GM19438 (cell line): Measurements from ENCODE around the gene FBXW5.

Experiments
- ATAC-seq: cut with Tn5 transposase; IDR thresholded peaks from one replicate; pipeline ENCODE4 v1.9.1; 2021; ENCODE audit warnings: low read depth; ENCODE audit not compliant: unreplicated experiment

The FBXW5 gene

DNA sequence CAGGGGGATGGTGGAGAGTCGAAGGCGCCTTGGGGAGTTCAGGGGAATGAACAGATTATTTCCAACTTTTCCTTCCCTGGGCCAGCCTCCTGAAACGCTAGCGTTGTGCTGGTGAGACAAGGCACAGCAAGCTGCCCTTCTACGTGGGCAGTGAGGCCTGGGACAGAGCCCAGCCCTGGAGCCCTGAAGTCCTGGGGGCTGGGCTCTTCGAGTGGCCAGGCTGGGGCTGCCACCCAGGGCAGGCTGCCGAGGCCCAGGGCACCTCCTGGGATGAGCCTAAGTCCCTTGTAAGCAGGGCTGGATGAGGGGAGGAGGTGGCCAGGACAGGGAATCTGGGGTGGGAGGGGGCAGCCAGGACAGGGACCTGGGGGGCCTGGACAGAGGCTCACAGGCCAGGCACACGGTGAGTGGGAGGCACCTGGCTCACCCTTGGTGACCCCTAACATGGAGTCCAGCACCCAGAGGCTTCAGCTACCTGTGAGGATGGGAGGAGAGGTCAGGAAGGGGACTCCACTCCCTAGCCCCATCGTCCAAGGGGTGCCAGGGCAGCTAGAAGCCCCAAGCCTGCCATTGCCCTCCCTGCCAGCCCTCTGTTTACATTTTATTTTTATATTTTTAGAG, 6.2 kb upstream of the FBXW5 start:
- ATAC-seq: no peak

DNA sequence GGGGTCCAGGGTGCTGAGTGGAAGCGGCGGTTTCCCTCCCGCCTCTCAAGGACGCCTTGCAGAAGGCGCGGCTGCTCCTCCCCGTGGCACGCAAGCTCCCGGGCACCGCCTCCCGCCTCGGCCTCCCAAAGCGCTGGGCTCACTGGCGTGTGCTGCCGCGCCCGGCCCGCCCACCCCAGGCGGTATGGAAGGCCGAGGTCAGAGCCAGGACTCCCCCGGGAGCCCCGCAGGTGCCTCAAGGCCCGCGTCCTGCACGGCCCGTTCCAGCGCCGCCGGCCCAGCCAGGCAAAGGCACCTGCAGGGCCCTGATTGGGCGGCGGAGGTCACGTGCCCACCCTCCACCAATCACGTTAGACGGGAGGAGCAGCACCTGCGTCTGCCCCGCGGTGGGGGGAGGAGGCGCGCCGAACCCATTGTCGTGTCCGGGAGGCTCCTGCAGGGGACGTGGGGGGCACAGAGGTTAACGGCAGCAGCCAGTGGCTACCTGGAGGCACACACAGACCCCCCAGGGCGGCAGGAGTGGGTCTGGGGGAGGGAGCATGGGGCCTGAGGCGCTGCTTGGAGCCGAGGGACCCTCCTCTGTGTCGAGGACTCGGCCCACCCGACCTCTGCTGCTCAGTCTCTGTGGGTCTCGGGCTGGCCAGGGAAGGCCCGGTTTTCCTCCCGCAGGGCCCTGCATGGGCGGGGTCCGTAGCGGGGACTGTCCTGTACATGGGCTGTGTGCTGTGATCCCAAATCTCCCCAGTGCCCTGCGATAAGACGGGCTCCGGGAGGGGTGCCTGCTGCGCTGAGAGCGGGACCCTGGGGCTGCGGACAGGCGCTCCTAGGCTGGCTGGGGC, 5.5 kb upstream of the FBXW5 start:
- ATAC-seq: peak; percentile 81

DNA sequence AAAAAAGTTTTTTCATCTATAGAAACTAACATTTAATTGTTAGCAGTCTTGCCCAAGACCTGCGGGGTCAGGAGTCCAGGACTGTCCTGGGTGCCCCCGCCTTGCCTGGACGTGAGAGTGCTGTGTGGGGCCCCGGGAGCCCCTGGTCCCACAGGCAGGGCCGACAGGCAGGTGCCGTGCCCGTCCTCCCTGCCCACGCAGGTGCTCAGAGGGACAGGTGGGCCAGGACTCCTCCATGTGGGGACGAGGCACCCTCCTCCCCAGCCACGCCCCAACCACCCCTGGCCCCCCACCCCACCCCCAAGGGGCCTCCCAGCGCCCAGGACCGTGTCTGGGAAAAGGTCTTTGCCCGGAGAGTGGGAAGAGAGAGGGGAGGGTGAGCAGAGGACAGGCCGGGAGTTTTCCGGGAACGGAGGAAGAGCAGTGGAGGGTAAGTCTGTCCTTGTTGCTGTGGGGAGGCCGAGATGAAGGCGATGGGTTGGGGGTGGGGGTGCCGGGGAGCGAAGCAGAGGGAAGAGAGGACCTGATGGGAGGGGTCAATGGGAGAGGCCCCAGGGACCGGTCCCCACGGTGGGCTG, 4.8 kb upstream of the FBXW5 start:
- no peak for ATAC-seq

DNA sequence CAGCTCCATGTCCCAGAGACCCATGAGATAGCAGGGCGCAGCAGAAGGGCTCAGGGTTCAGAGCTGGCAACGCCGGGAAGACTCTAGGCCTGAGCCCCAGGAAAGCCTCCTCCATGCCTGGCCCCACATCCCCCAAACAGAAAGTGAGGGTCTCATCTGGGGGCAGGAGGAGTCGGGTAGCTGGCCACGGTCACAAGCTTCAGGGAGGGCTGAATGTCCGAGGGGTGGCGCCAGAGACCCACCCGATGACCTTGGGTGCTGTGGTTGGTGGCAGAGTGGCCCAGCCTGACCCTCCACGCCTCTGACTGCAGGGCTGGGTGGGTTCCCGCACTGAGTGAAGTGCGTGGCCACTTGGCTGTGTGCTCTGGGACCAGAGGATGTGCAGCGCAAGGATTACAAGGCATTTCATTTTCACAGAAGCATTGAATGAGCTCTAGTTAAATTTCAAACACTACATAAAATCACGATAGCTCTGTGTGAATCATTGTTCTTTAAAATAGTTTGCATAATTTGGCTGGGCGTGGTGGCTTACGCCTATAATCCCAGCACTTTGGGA, 3.5 kb upstream of the FBXW5 start:
- ATAC-seq: no peak

DNA sequence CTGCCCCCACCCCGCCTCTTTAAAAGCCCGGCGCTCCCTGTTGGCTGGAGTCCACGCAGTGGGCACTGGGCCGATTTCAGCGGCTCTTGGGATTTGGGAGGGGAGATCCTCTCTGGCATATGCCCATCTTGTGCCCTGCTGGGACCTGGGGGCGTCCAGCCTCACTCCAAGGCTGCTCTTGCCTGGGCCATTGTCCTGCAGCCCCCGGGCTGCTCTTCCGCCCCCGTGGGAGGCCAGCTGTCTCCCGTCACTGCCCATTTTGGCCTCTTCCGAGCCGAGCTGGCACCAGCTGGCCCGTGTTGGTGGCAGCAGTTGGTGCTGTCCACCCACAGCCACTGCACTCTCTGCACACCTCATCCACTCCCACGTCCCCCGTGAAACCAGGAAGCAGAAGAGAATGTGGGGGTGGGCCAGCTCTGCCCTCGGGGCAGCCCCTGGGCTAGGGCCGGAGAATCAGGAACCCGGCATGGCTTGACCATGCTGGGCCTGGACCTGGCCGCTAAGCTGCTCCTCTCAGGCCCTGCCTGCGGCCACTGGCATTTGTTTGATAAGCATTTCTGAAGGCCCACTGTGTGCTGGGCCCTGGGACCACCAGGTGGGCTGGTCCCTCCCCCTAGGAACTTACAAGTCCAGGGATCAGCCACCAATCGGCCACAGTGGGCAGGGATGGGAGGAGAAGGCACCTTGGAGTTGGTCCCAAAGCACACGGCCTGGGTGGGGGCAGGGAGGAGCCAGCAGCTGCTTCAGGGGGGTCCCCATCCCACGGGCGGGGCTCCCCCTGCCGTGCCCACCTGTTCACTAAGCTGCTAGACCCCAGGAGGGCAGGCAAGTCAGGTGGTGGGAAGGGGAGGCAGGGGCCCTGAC, 2.7 kb upstream of the FBXW5 start:
- ATAC-seq: no peak

DNA sequence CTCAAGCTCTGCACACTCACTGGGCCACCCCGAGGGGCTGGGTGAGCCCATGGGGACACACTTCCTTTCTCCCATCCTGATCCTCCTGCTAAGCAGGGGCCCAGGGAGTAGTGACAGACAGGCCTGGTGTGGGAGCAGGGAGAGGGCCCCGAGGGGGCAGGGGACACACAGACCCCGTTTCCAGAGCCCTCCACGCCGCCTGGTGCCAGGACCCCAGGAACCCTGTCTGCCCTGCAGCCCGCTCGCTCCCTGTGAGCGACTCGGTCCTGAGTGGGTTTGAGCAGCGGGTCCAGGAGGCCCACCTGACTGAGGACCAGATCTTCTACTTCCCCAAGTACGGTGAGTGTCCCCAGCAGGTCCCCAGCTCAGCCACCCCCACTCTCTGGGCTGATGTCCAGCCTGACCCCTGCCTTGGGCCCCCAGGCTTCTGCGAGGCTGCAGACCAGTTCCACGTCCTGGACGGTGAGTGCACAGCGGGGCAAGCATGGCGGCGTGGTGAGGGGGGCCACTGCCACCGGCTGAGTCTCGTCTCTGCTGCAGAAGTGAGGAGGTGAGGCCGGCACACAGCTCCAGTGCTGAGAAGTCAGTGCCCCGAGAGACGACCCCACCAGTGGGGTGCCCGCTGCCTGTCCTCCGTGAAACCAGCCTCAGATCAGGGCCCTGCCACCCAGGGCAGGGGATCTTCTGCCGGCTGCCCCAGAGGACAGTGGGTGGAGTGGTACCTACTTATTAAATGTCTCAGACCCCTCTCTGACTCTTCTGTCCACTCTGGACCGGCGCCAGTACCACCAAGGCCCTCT, 1.9 kb upstream of the FBXW5 start:
- ATAC-seq: no peak

DNA sequence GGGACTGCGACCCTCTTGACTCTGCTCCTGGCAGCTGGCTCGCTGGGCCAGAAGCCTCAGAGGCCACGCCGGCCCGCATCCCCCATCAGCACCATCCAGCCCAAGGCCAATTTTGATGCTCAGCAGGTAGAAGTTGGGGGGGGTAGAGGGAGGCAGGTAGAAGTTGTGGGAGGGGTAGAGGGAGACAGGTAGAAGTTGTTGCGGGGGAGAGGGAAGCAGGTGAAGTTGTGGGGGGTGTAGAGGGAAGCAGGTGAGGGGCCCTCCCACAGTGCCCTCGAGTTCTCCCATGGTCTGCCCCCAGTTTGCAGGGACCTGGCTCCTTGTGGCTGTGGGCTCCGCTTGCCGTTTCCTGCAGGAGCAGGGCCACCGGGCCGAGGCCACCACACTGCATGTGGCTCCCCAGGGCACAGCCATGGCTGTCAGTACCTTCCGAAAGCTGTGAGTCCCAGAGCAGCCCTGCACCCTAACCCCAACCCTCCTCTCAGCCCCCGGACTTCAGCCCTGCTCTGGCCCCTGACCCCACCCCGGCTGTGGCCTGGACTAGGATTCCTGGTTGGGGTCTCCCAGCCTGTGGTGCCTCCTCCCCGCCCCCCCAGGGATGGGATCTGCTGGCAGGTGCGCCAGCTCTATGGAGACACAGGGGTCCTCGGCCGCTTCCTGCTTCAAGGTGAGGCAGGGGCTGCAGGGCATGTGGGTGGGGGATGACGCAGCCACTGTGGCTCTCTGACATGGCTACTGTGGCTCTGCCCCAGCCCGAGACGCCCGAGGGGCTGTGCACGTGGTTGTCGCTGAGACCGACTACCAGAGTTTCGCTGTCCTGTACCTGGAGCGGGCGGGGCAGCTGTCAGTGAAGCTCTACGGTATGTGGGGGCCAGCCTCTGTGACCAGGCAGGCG, 1.0 kb upstream of the FBXW5 start:
- ATAC-seq: no peak

DNA sequence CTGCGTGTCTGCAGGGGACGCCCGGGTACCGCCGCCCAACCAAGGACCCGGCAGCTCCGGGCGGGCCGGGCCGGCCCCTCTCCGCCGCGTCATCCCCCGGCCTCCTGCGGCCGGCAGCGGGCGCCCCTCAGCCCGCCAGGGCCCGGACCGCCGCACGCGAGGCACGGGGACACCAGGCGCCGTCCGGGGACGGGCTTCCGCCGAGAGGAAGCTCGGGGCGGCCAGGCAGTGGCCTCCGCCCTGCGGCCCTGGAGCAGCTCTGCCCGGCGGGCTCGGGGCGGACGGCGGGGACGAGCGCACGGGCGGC, 373 bp downstream of the FBXW5 start:
- peak; percentile 30 for ATAC-seq

DNA sequence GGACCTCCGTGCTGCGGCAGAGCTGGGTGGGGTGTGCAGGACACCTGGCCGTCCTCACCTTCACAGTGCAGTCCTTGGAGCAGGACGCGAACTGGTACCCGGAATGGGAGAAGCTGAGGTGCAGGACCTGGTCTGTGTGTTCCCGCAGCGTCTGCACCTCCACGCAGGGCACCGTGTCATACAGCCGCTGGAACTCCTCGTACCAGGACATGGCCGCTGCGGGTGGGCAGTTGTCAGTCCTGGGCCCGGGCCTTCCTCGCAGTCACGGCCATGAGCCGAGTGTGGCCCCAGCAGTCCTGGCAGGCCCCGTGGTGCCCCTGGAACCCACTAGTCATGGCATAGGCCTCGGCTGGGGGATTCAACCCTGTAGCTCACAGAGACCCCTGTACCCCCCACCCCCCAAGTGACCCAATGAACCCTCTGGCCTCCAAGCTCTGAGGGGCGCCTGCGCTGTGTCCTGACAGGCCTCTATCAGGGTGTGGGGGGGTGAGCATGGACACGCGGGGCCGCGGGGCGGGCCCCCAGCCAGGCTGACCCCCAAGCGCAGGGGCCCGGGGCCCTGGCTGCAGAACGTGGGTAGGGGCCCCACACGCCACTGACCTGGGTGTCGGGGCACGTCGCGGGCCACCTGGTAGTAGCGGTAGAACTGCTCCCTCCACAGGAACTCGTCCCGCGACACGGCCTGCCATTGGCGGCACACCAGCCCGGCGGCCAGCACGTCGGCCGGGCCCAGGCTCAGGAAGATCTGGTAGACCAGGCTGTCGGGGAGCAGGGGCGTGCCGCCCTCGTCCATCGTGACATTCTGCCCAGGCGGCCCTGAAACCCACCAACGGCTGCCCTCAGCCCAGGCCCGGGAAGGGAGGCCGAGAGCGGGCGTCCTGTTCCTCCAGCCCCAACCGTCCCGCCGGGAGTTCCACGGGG, 987 bp downstream of the FBXW5 start:
- ATAC-seq: peak; percentile 22

DNA sequence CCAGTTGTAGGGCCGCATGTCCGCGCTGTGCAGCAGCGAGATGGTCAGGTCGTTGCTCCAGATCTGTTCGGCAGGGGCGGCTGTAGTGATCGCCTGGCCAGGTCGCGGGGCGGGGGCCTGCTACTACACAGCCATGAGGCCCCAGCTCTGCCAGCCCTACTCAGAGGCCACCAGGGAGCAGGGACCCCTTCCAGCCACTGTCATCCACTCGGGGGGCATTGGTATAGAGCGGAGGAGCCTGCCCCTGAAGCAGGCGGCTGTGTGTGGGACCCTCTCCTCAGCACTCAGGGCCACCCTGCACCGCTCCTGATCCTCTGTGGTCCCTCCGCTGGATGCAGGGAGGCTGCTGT, 1.7 kb downstream of the FBXW5 start:
- no peak for ATAC-seq

DNA sequence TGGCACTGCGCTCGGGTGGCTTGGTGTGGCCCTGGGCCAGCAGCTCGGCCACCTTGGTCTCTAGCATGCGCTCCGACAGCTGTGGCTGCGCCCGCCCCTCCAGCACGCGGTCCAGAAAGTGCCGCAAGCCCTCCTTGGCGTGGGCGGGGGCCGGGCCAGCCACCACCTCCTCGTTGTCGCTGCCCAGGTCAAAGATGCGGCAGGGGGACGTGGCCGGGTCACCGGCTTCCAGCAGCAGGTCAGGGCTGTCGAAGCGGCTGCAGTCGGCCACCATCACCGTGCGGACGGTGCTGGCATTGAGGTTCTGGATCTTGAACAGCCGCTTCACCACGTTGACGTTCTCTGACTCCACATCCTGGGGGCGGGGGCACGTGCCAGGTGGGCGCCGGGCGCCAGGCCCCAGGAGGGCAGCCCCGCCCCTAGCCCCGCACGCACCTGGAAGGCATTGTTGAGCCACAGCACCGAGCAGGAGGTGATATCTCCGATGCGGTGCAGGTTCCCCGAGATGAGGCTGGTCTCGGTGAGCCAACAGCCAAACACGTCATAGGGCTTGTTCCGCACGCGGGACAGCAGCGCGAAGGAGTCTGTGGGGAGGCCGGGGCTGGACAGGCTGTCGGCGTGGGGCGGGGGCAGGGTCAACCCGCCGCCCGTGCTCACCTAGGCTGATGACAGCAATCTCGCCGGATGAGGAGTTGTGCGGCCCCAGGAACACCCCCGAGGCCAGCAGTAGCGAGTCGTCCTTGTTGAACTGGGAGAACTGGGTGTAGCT, 2.2 kb downstream of the FBXW5 start:
- ATAC-seq: no peak

DNA sequence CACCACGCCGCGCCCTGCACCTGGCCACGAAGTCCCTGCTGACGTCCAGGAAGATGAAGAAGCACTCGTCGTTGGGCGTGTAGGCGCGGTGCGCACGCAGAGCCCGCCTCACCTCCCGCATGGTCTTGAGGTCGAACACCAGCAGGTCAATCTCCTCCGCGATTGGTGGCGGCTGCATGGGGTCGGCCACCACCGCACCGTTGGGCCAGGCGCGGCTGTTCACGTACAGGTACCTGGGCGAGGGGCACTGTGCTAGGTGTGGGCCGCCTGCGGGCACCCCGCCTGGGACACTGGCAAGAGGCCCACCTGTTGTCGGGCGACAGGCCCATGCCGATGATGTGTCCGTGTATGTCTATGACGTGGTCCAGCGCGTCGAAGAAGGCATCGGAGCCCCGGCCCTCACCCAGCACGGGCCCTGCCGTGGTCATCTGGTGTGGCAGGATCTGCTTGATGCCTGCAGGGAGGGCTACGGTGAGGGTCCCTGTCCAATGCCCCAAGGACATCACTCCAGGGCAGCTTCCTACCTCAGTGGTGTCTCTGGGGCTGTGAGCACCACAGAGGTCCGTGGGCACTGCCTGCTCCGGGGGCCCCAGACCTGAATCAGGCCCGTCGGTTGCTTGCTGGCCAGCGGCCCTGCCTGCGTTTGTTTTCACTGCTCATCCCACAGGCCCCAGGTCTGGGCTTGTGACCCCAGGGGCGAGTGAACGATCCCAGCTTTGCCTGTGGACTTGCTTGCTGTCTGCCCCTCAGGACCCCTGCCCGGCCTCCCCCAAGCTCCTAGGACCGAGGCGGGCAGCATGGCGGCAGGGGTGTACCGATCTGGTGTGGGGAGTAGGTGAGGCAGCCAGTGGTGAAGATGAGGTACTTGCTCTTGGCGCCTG, 3.1 kb downstream of the FBXW5 start:
- no peak for ATAC-seq

DNA sequence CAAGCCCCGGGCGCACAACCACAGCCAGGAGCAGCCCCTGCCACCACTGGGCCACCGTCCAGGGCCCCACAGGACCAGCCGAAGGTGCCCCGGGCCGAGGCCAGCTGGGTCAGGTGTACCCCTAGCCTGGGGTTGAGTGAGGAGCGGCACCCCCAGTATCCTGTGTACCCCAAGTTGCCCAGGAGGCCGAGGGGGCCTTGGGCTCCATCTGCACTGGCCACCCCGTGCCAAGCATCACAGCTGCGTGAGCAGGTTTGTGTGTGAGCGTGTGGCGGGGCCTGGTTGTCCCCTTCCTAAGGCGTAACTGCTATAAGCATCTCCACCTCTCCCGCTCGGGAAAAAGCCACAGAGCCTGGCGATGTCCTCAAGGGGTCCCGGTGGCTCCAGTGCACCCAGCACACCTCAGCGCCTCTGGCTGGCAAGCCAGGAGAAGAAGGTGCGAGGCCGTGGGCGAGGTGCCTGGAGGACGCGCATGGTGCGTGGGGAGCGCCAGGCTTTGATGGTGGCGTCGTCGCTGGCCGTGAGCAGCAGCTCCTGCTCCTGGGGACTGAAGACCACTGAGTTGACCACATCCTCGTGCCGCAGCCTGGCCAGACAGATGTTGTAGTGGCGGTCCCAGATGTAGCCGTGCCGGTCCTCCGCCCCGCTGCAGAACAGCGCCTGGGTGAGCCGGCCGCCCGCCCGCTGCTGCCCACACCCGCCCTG, 3.9 kb downstream of the FBXW5 start:
- ATAC-seq: no peak

DNA sequence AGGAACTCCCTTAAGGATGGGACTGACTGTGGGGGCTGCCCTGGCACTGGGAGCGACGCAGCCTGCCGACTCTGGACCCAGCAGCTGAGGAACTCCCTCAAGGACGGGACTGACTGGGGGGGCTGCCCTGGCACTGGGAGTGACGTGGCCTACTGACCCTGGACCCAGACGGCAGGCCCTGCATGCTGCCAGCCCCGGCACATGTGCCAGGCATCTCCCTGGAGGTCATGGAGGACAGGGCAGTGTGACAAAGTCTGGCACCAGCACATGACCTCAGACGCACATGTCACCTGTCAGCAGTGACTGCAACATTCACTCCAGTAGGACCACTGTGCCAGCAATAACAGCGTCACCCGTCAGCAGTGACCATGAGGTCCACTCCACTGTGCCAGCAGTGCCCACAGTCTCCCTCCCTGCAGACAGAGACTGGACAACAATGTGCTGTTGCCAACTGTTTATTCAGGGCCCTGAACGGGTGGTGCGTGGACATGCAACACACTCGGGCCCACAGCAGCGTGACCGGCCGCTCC, 4.5 kb downstream of the FBXW5 start:
- no peak for ATAC-seq

DNA sequence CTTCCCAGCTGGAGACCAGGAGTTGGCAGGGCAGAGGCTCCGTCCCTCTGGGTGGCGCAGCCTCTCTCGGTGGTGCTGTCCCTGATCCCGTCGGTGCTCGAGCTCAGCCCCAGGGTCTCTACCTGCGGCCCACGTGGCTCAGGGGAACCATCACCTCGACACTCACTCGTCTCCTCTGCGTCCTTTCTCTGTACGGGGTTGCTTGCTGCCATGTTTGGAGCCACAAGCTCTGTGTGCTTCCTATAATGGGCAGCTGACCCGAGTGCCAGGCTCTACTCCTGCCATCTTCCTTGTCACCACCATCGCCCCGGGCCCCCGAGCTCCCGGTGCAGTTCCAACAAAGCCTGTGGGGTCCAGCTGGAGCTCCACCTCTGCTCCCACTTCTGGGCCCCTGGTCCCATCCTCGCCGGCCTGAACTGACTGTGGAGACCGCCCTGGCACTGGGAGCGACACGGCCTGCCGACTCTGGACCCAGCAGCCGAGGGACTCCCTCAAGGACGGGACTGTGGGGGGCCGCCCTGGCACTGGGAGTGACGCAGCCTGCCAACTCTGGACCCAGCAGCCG, 5.0 kb downstream of the FBXW5 start:
- ATAC-seq: no peak
